ENCODE data around the gene KIF16B. TPM values are rescaled to one million over a fixed set of nuclear protein-coding genes. Genes with fewer than 3 reads are reported as not detected.

Gene KIF16B
- total and polyA plus RNA-seq, 4 experiments from 2014 or later, result 3.2 to 12.0 (median 10.0) TPM

- no peaks in the 10 kb centered on the region for H3K4me1 Mint-ChIP-seq
- Histone ChIP-seq H3K36me3 (ENCODE audit: insufficient read depth, low read length) (no peaks in the 10 kb centered on the region), H3K4me3 (ENCODE audit: low read length in 2 of 2) (no peak overlapping the region), H3K9me3 (ENCODE audit: control insufficient read depth in 1 of 2, low read length in 2 of 2) (no peaks in the 10 kb centered on the region), H3K27me3 (ENCODE audit: insufficient read depth, low read length) (no peaks in the 10 kb centered on the region), H3K4me1 (ENCODE audit: insufficient read depth, low read length) (no peaks in the 10 kb centered on the region), H3K27ac (ENCODE audit: low read depth, low read length) (no peak overlapping the region)
- H3K27ac Mint-ChIP-seq, result no peak overlapping the region
- ChIA-PET POLR2A (ENCODE audit: partially characterized antibody) (no interaction called here), CTCF (ENCODE audit: partially characterized antibody) (no interaction called here)
- DNase-seq, result no peak
- intact Hi-C loops (cut with micrococcal nuclease), result no loop called here
- H3K27me3 Mint-ChIP-seq, result no peaks in the 10 kb centered on the region
- peaks cover 56 to 69% of the 10 kb centered on the region in 2 donors for H3K36me3 Mint-ChIP-seq
- H3K4me3 Mint-ChIP-seq, result no peak overlapping the region
- H3K9me3 Mint-ChIP-seq, result peaks cover 0 to 8% (median 2%) of the 10 kb centered on the region in 8 donors
These were observed 160.3 kb downstream of the KIF16B start for GRCh38 chr20:16412906-16413305.

- ChIA-PET CTCF (ENCODE audit: partially characterized antibody) (no interaction called here), POLR2A (ENCODE audit: partially characterized antibody) (no interaction called here)
- intact Hi-C loops (cut with micrococcal nuclease), result no loop called here
These were observed 161.9 kb downstream of the KIF16B start for GRCh38 chr20:16411361-16411760.

GRCh38 chr20:16410626-16411025 lies 162.6 kb downstream of the KIF16B start:
- H3K4me1 Mint-ChIP-seq, result no peaks in the 10 kb centered on the region
- peaks cover 65 to 74% of the 10 kb centered on the region in 2 donors for H3K36me3 Mint-ChIP-seq
- no peak overlapping the region for H3K4me3 Mint-ChIP-seq
- H3K27me3 Mint-ChIP-seq, result no peaks in the 10 kb centered on the region
- H3K27ac Mint-ChIP-seq, result no peak overlapping the region
- peaks cover 0 to 9% (median 2%) of the 10 kb centered on the region in 8 donors for H3K9me3 Mint-ChIP-seq
- Histone ChIP-seq H3K9me3 (ENCODE audit: control insufficient read depth in 1 of 2, low read length in 2 of 2) (no peaks in the 10 kb centered on the region), H3K27me3 (ENCODE audit: insufficient read depth, low read length) (no peaks in the 10 kb centered on the region), H3K36me3 (ENCODE audit: insufficient read depth, low read length) (no peaks in the 10 kb centered on the region), H3K27ac (ENCODE audit: low read depth, low read length) (no peak overlapping the region), H3K4me3 (ENCODE audit: low read length in 2 of 2) (no peak overlapping the region), H3K4me1 (ENCODE audit: insufficient read depth, low read length) (no peaks in the 10 kb centered on the region)
- intact Hi-C loops (cut with micrococcal nuclease), result no loop called here
- ChIA-PET POLR2A (ENCODE audit: partially characterized antibody) (no interaction called here), CTCF (ENCODE audit: partially characterized antibody) (no interaction called here)
- DNase-seq, result no peak

More at GRCh38 chr20:16411361-16411760, 161.9 kb downstream of the KIF16B start:
- H3K4me1 Mint-ChIP-seq, result no peaks in the 10 kb centered on the region
- H3K27ac ChIP-seq (ENCODE audit: low read depth, low read length), result no peak overlapping the region
- H3K4me1 ChIP-seq (ENCODE audit: insufficient read depth, low read length), result no peaks in the 10 kb centered on the region
- no peak overlapping the region for H3K27ac Mint-ChIP-seq
- H3K27me3 Mint-ChIP-seq, result no peaks in the 10 kb centered on the region
- H3K4me3 Mint-ChIP-seq, result no peak overlapping the region
- H3K27me3 ChIP-seq (ENCODE audit: insufficient read depth, low read length), result no peaks in the 10 kb centered on the region
- H3K36me3 Mint-ChIP-seq, result peaks cover 62 to 67% of the 10 kb centered on the region in 2 donors
- H3K9me3 Mint-ChIP-seq, result peaks cover 0 to 9% (median 2%) of the 10 kb centered on the region in 8 donors
- H3K9me3 ChIP-seq (ENCODE audit: control insufficient read depth in 1 of 2, low read length in 2 of 2), result no peaks in the 10 kb centered on the region
- no peak overlapping the region for H3K4me3 ChIP-seq (ENCODE audit: low read length in 2 of 2)
- H3K36me3 ChIP-seq (ENCODE audit: insufficient read depth, low read length), result no peaks in the 10 kb centered on the region
- DNase-seq, result no peak

GRCh38 chr20:16408981-16409380 lies 164.3 kb downstream of the KIF16B start:
- no peaks in the 10 kb centered on the region for H3K9me3 ChIP-seq (ENCODE audit: control insufficient read depth in 1 of 2, low read length in 2 of 2)
- CTCF ChIA-PET (ENCODE audit: partially characterized antibody), result no interaction called here
- Mint-ChIP-seq H3K27me3 (no peaks in the 10 kb centered on the region), H3K4me3 (no peak overlapping the region), H3K36me3 (peaks cover 67 to 72% of the 10 kb centered on the region in 2 donors), H3K9me3 (peaks cover 0 to 9% (median 2%) of the 10 kb centered on the region in 8 donors), H3K27ac (no peak overlapping the region), H3K4me1 (no peaks in the 10 kb centered on the region)
- no peak for DNase-seq
- peaks cover 6% of the 10 kb centered on the region for H3K36me3 ChIP-seq (ENCODE audit: insufficient read depth, low read length)
- intact Hi-C loops (cut with micrococcal nuclease), result no loop called here
- H3K27ac ChIP-seq (ENCODE audit: low read depth, low read length), result no peak overlapping the region
- H3K27me3 ChIP-seq (ENCODE audit: insufficient read depth, low read length), result no peaks in the 10 kb centered on the region
- POLR2A ChIA-PET (ENCODE audit: partially characterized antibody), result no interaction called here
- H3K4me3 ChIP-seq (ENCODE audit: low read length in 2 of 2), result no peak overlapping the region
- no peaks in the 10 kb centered on the region for H3K4me1 ChIP-seq (ENCODE audit: insufficient read depth, low read length)

GRCh38 chr20:16407251-16408067 lies 165.8 kb downstream of the KIF16B start:
- no peaks in the 10 kb centered on the region for H3K4me1 Mint-ChIP-seq
- no peak overlapping the region for H3K4me3 Mint-ChIP-seq
- H3K27ac Mint-ChIP-seq, result no peak overlapping the region
- no peak overlapping the region for H3K4me3 ChIP-seq (ENCODE audit: low read length in 2 of 2)
- H3K4me1 ChIP-seq (ENCODE audit: insufficient read depth, low read length), result no peaks in the 10 kb centered on the region
- H3K9me3 ChIP-seq (ENCODE audit: control insufficient read depth in 1 of 2, low read length in 2 of 2), result no peaks in the 10 kb centered on the region
- peaks cover 71 to 75% of the 10 kb centered on the region in 2 donors for H3K36me3 Mint-ChIP-seq
- H3K36me3 ChIP-seq (ENCODE audit: insufficient read depth, low read length), result peaks cover 6% of the 10 kb centered on the region
- intact Hi-C loops (cut with micrococcal nuclease), result no loop called here
- no peaks in the 10 kb centered on the region for H3K27me3 Mint-ChIP-seq
- ChIA-PET POLR2A (ENCODE audit: partially characterized antibody) (no interaction called here), CTCF (ENCODE audit: partially characterized antibody) (no interaction called here)
- no peak overlapping the region for H3K27ac ChIP-seq (ENCODE audit: low read depth, low read length)
- no peaks in the 10 kb centered on the region for H3K27me3 ChIP-seq (ENCODE audit: insufficient read depth, low read length)
- no peak for DNase-seq
- peaks cover 0 to 9% (median 3%) of the 10 kb centered on the region in 8 donors for H3K9me3 Mint-ChIP-seq

- no peak overlapping the region for H3K4me3 Mint-ChIP-seq
- H3K36me3 Mint-ChIP-seq, result peaks cover 69 to 79% of the 10 kb centered on the region in 2 donors
- Histone ChIP-seq H3K27me3 (ENCODE audit: insufficient read depth, low read length) (no peaks in the 10 kb centered on the region), H3K9me3 (ENCODE audit: control insufficient read depth in 1 of 2, low read length in 2 of 2) (no peaks in the 10 kb centered on the region), H3K36me3 (ENCODE audit: insufficient read depth, low read length) (peaks cover 6% of the 10 kb centered on the region), H3K4me1 (ENCODE audit: insufficient read depth, low read length) (no peaks in the 10 kb centered on the region), H3K4me3 (ENCODE audit: low read length in 2 of 2) (no peak overlapping the region), H3K27ac (ENCODE audit: low read depth, low read length) (no peak overlapping the region)
- peaks cover 0 to 2% (median 0%) of the 10 kb centered on the region in 8 donors for H3K9me3 Mint-ChIP-seq
- CTCF ChIA-PET (ENCODE audit: partially characterized antibody), result no interaction called here
- no peak overlapping the region for H3K27ac Mint-ChIP-seq
- H3K27me3 Mint-ChIP-seq, result no peaks in the 10 kb centered on the region
- intact Hi-C loops (cut with micrococcal nuclease), result no loop called here
- no peak for DNase-seq
- POLR2A ChIA-PET (ENCODE audit: partially characterized antibody), result no interaction called here
- H3K4me1 Mint-ChIP-seq, result no peaks in the 10 kb centered on the region
These were observed 168.0 kb downstream of the KIF16B start for GRCh38 chr20:16405254-16405653.

GRCh38 chr20:16404640-16405039 lies 168.6 kb downstream of the KIF16B start:
- Mint-ChIP-seq H3K4me1 (no peaks in the 10 kb centered on the region), H3K9me3 (peaks cover 0 to 5% (median 0%) of the 10 kb centered on the region in 8 donors), H3K27me3 (no peaks in the 10 kb centered on the region), H3K4me3 (no peak overlapping the region), H3K27ac (no peak overlapping the region), H3K36me3 (peaks cover 72 to 83% of the 10 kb centered on the region in 2 donors)
- intact Hi-C loops (cut with micrococcal nuclease), result no loop called here
- POLR2A ChIA-PET (ENCODE audit: partially characterized antibody), result no interaction called here
- no peaks in the 10 kb centered on the region for H3K4me1 ChIP-seq (ENCODE audit: insufficient read depth, low read length)
- no peaks in the 10 kb centered on the region for H3K9me3 ChIP-seq (ENCODE audit: control insufficient read depth in 1 of 2, low read length in 2 of 2)
- H3K4me3 ChIP-seq (ENCODE audit: low read length in 2 of 2), result no peak overlapping the region
- no peak overlapping the region for H3K27ac ChIP-seq (ENCODE audit: low read depth, low read length)
- CTCF ChIA-PET (ENCODE audit: partially characterized antibody), result no interaction called here
- H3K27me3 ChIP-seq (ENCODE audit: insufficient read depth, low read length), result no peaks in the 10 kb centered on the region
- H3K36me3 ChIP-seq (ENCODE audit: insufficient read depth, low read length), result peaks cover 6% of the 10 kb centered on the region
- no peak for DNase-seq
